HG03135 (cell line): ENCODE measurements around the gene DLL3.

Experiments
- ATAC-seq: cut with Tn5 transposase; IDR thresholded peaks from one replicate; pipeline ENCODE4 v1.9.1; 2021; ENCODE audit warnings: mild to moderate bottlenecking, moderate library complexity; ENCODE audit not compliant: unreplicated experiment

Gene DLL3

GRCh38 chr19:39550197-39550596 is 51.5 kb downstream of the DLL3 start:
- ATAC-seq = no peak

DNA sequence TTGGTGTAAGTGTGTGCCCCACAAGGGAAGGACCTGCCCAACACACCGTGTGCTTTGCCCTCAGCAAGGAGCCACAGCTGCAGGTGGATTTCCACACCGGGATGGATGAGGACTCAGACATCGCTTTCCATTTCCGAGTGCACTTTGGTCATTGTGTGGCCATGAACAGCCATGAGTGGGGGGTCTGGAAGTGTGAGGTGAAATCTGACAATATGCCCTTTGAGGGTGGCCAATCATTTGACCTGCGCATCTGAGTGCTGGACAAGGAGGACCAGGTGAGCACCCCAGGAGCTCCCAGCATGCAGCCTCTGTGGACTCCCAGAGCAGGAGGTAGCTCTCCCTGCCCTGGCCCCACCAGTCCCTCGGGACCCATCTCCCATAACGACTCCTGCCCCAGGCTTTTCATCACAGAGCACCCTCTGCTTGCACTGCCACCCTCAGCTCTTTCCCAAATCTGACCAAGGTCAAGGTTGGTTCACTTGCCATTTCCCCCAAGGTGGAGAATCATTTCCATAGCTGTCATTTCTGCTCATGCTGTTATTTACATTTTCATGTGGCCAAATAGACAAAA is 54.4 kb downstream of the DLL3 start:
- no peak for ATAC-seq

GRCh38 chr19:39554701-39555311 is 56.1 kb downstream of the DLL3 start:
- no peak for ATAC-seq

GRCh38 chr19:39555883-39556282 is 57.1 kb downstream of the DLL3 start:
- no peak for ATAC-seq
